HepG2 (cell line): ENCODE data around the gene KCNH1. TPM values are rescaled to one million over a fixed set of nuclear protein-coding genes. Genes with fewer than 3 reads are reported as not detected.

Source experiments
- ATAC-seq: fragments of 200-7000 bp; cut with Tn5 transposase; 3 replicates; pipeline ENCODE4 v1.9.1; 2020; ENCODE audit warnings: mild to moderate bottlenecking, moderate library complexity
- BruUV-seq: library from RNA; stranded (reverse); fragments of 400-500 nt; replicated peaks from 2 replicates; lab custom pipeline; 2021; lab: Mats Ljungman, UMichigan
- CTCF ChIA-PET: fragments of 300-600 bp; formaldehyde crosslinking; extraction: SDS; loops from one replicate; lab custom pipeline; 2021; ENCODE audit warnings: low total read pairs, inconsistent platforms, low intra/inter-chr PET ratio; lab: Yijun Ruan, JAX
- POLR2A ChIA-PET: fragments of 350-600 bp; sonication (Branson Sonifier 250); formaldehyde crosslinking; loops from one replicate; lab custom pipeline; 2020; ENCODE audit warnings: antibody characterized with exemption, inconsistent platforms; lab: Yijun Ruan, JAX
- DNase-seq: peaks from one replicate; pipeline ENCODE4 v3.0.0-alpha.2; 2015; ENCODE audit warnings: low spot score
- FAIRE-seq: peaks from 3 replicates; lab custom pipeline; 2011; peaks lifted over from hg19 to GRCh38; lab: Jason Lieb, UNC
- H2AFZ ChIP-seq: one replicate; pipeline ENCODE4 v1.6.1; 2011; ENCODE audit warnings: low read length, inconsistent platforms
- H3K27ac ChIP-seq: fragments of 300-600 bp; 3 replicates; pipeline ENCODE4 v1.8.0; 2011; ENCODE audit warnings: mixed run types, mild to moderate bottlenecking, mixed read lengths, low read length, inconsistent platforms; ENCODE audit not compliant: insufficient read depth; ENCODE audit errors: extremely low read length
- H3K27me3 ChIP-seq, 2 experiments: fragments of 200-600 bp in 1 of 2; 2 replicates in 1 of 2; 3 replicates in 1 of 2; pipeline versions ENCODE4 v1.6.0 to v1.8.0; 2011; ENCODE audit warnings: low read length in 2 of 2, mild to moderate bottlenecking in 2 of 2, moderate library complexity in 2 of 2, inconsistent platforms in 1 of 2; ENCODE audit not compliant: insufficient read depth in 2 of 2, control insufficient read depth in 1 of 2
- H3K36me3 ChIP-seq, 2 experiments: fragments of 200-600 bp in 1 of 2; replicated peaks in 1 of 2; 2 replicates in 1 of 2; 3 replicates in 1 of 2; pipeline versions ENCODE4 v1.5.1 to v1.8.0; 2011; ENCODE audit warnings: low read length in 2 of 2, inconsistent platforms in 1 of 2; ENCODE audit not compliant: insufficient read depth in 2 of 2, control insufficient read depth in 1 of 2
- H3K4me1 ChIP-seq: 2 replicates; pipeline ENCODE4 v1.5.1; 2012; ENCODE audit warnings: low read length, inconsistent platforms; ENCODE audit not compliant: insufficient read depth
- H3K4me2 ChIP-seq: 2 replicates; pipeline ENCODE4 v1.6.0; 2011; ENCODE audit warnings: low read depth, low read length, inconsistent platforms
- H3K4me3 ChIP-seq, 3 experiments: fragments of 200-600 bp in 1 of 3; sonication (generic), shearing (Covaris generic) in 1 of 3; replicated peaks in 1 of 3; 2 replicates each; pipeline ENCODE4 v1.5.1; 2011 to 2016; ENCODE audit warnings: low read length in 3 of 3, inconsistent platforms in 2 of 3, low read depth in 2 of 3, mild to moderate bottlenecking in 2 of 3, control low read depth in 1 of 3, mixed read lengths in 1 of 3; ENCODE audit not compliant: insufficient read depth in 1 of 3
- H3K79me2 ChIP-seq: one replicate; pipeline ENCODE4 v1.6.1; 2011; ENCODE audit warnings: low read length, inconsistent platforms; ENCODE audit not compliant: insufficient read depth
- H3K9ac ChIP-seq: 2 replicates; pipeline ENCODE4 v1.6.0; 2011; ENCODE audit warnings: mild to moderate bottlenecking, low read depth, low read length, inconsistent platforms; ENCODE audit not compliant: insufficient read depth
- H3K9me3 ChIP-seq: 2 replicates; pipeline ENCODE4 v1.5.1; 2012; ENCODE audit warnings: mild to moderate bottlenecking, low read length
- H4K20me1 ChIP-seq: 2 replicates; pipeline ENCODE4 v1.6.0; 2011; ENCODE audit warnings: inconsistent platforms, mild to moderate bottlenecking, low read length, moderate library complexity; ENCODE audit not compliant: insufficient read depth
- ATF2 ChIP-seq: sonication (generic); formaldehyde crosslinking; IDR thresholded peaks from 2 replicates; pipeline ENCODE4 v1.4.0; 2020; ENCODE audit warnings: missing genetic modification reagents
- HMG20A ChIP-seq: IDR thresholded peaks from 2 replicates; pipeline ENCODE4 v1.6.1; 2016; ENCODE audit warnings: borderline replicate concordance
- HNRNPL ChIP-seq: fragments of 200-400 bp; formaldehyde crosslinking; IDR thresholded peaks from 2 replicates; pipeline ENCODE4 v1.6.1; 2017; ENCODE audit warnings: mild to moderate bottlenecking, low read depth, low read length
- IRF2 ChIP-seq: IDR thresholded peaks from 2 replicates; pipeline ENCODE4 v1.6.1; 2018; ENCODE audit warnings: missing genetic modification reagents, missing compliant biosample characterization
- MEF2D ChIP-seq: sonication (generic); formaldehyde crosslinking; IDR thresholded peaks from 2 replicates; pipeline ENCODE4 v1.5.1; 2020; ENCODE audit warnings: mild to moderate bottlenecking, missing genetic modification reagents
- NFE2 ChIP-seq: sonication (generic); formaldehyde crosslinking; IDR thresholded peaks from 2 replicates; pipeline ENCODE4 v1.4.0; 2020; ENCODE audit warnings: missing genetic modification reagents
- THAP9 ChIP-seq: sonication (generic); formaldehyde crosslinking; IDR thresholded peaks from 2 replicates; pipeline ENCODE4; 2020; ENCODE audit warnings: missing genetic modification reagents, mild to moderate bottlenecking, borderline replicate concordance
- TP53 ChIP-seq: sonication (generic); formaldehyde crosslinking; conservative IDR thresholded peaks from 2 replicates; pipeline ENCODE4 v1.4.0; 2020; ENCODE audit warnings: missing genetic modification reagents
- TRIM22 ChIP-seq: fragments of 450-650 bp; IDR thresholded peaks from 2 replicates; pipeline ENCODE4 v1.6.1; 2017
- ZBTB1 ChIP-seq: sonication (generic); formaldehyde crosslinking; IDR thresholded peaks from 2 replicates; pipeline ENCODE4 v1.4.0; 2020; ENCODE audit warnings: missing genetic modification reagents, borderline replicate concordance
- ZIK1 ChIP-seq: sonication (generic); formaldehyde crosslinking; IDR thresholded peaks from 2 replicates; pipeline ENCODE4 v1.5.0; 2020; ENCODE audit warnings: mild to moderate bottlenecking, low read depth, missing genetic modification reagents, borderline replicate concordance
- ZNF24 ChIP-seq: fragments of 450-650 bp; IDR thresholded peaks from 2 replicates; pipeline ENCODE4 v1.6.1; 2017; ENCODE audit warnings: antibody characterized with exemption, mild to moderate bottlenecking
- ZNF337 ChIP-seq: sonication (generic); formaldehyde crosslinking; IDR thresholded peaks from 2 replicates; pipeline ENCODE4 v1.5.1; 2020; ENCODE audit warnings: missing genetic modification reagents, low read depth, mild to moderate bottlenecking, borderline replicate concordance
- ZNF34 ChIP-seq: sonication (generic); formaldehyde crosslinking; IDR thresholded peaks from 2 replicates; pipeline ENCODE4 v1.4.0; 2020; ENCODE audit warnings: mild to moderate bottlenecking, missing genetic modification reagents, borderline replicate concordance
- ZNF550 ChIP-seq: sonication (generic); formaldehyde crosslinking; IDR thresholded peaks from 2 replicates; pipeline ENCODE4 v1.4.0; 2020; ENCODE audit warnings: mild to moderate bottlenecking, missing genetic modification reagents, borderline replicate concordance
- ZNF597 ChIP-seq: sonication (generic); formaldehyde crosslinking; IDR thresholded peaks from 2 replicates; pipeline ENCODE4 v1.5.0; 2020; ENCODE audit warnings: missing genetic modification reagents
- ZNF7 ChIP-seq: IDR thresholded peaks from 2 replicates; pipeline ENCODE4 v1.6.1; 2016; ENCODE audit warnings: missing biosample characterization, missing genetic modification reagents
- ZNF841 ChIP-seq: sonication (generic); formaldehyde crosslinking; IDR thresholded peaks from 2 replicates; pipeline ENCODE4 v1.8.1; 2023; ENCODE audit warnings: missing genetic modification reagents, borderline replicate concordance
- WGBS: methylation state at CpG from one replicate; pipeline ENCODE4 v1.1.6; 2017; ENCODE audit warnings: low lambda C conversion rate; 5-methylcytosine and 5-hydroxymethylcytosine counted together
- in situ Hi-C: cut with HindIII; loops from 2 replicates; pipeline ENCODE4 v1.10.0; 2017; ENCODE audit warnings: low pct_unique_long_range_greater_than_20kb; ENCODE audit not compliant: extremely low pct_ligation_motif_present
- intact Hi-C: fragments of 100-400 bp; cut with micrococcal nuclease; formaldehyde crosslinking; loops from one replicate; pipeline ENCODE4 v1.10.0; 2022; ENCODE audit not compliant: unreplicated experiment
- polyA plus RNA-seq, 8 experiments: library from polyadenylated mRNA; depleted of rRNA in 3 of 8; stranded (reverse) in 7 of 8; unstranded in 1 of 8; fragments of >200 nt; fragmentation: Illumina TruSeq in 4 of 8; extraction: Trizol in 4 of 8; gene quantifications; 2 replicates each; pipeline versions ENCODE4 v1.2.1 to v1.2.3, GENCODE V29; 2011 to 2016; ENCODE audit warnings: low read depth in 4 of 8, missing spikeins in 1 of 8, mixed read lengths in 1 of 8; ENCODE audit not compliant: insufficient read depth in 1 of 8
- total RNA-seq, 5 experiments: library from RNA; depleted of rRNA; stranded (reverse); fragments of >200 nt; fragmentation: Illumina TruSeq; extraction: Trizol; gene quantifications; 2 replicates each; pipeline ENCODE4 v1.2.3, GENCODE V29; 2016; ENCODE audit warnings: low read depth in 1 of 5
- TF ChIP-seq, protein P1 (sequence below): IDR thresholded peaks from 2 replicates; pipeline ENCODE4 v1.6.1; 2016; ENCODE audit warnings: mild to moderate bottlenecking, missing biosample characterization, missing genetic modification reagents

KCNH1 gene
- total and polyA plus RNA-seq, 2 of the 13 experiments (the other 11 are each of a cell fraction or from before 2014, with no cell fraction given), result not detected

- TF ChIP-seq NFE2 (no peak), ZNF597 (no peak), MEF2D (CRISPR knock-in tag) (no peak)
Observed at GRCh38 chr1:210783925-210784324, 350.0 kb downstream of the KCNH1 start (continued).

DNA sequence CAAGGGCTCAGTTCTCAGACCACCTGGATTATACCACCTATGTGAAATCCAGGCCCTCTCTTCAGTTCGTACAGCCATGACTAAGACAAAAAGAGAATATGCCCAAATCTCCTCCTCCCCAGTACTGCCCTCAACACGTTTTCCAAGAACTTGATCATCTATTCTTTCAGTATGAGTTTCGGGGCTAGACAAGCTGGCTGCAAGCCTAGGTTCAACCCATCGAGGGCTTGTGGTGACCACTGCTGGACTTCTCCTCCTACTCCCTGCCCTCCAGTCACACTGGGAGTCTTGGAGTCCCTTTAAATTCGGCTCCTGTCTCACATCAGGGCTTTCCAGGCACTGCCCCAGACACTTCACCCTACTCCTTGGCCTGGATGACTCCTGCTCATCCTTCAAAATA, 352.3 kb downstream of the KCNH1 start:
- no peaks in the 10 kb centered on the region for H4K20me1 ChIP-seq
- ATAC-seq (no peak), FAIRE-seq (no peak), DNase-seq (no peak)
- H3K27ac ChIP-seq, result no peak overlapping the region
- no peak overlapping the region for H3K4me3 ChIP-seq
- H2AFZ ChIP-seq, result no peak overlapping the region
- H3K4me2 ChIP-seq, result no peak overlapping the region
- H3K36me3 ChIP-seq, result no peaks in the 10 kb centered on the region
- H3K9ac ChIP-seq, result no peak overlapping the region
- H3K9me3 ChIP-seq, result no peaks in the 10 kb centered on the region
- WGBS, result 5% methylated on average over 5 of the region's 5 CpGs
- POLR2A ChIA-PET, result no interaction called here
- H3K27me3 ChIP-seq, result no peaks in the 10 kb centered on the region
- CTCF ChIA-PET, result no interaction called here
- in situ Hi-C loops (no loop called here), intact Hi-C loops (no loop called here)
- H3K79me2 ChIP-seq, result no peaks in the 10 kb centered on the region
- BruUV-seq, result no TSS peak
- no peaks in the 10 kb centered on the region for H3K4me1 ChIP-seq
- TF ChIP-seq IRF2 (CRISPR knock-in tag), result no peak
- TF ChIP-seq ZNF7, result no peak
- TF ChIP-seq, protein P1, sequence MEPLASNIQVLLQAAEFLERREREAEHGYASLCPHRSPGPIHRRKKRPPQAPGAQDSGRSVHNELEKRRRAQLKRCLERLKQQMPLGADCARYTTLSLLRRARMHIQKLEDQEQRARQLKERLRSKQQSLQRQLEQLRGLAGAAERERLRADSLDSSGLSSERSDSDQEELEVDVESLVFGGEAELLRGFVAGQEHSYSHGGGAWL (CRISPR knock-in tag), result no peak
- no peak for TF ChIP-seq HNRNPL
- no peak for TF ChIP-seq ZNF24
- no peak for TF ChIP-seq TRIM22
- TF ChIP-seq ZBTB1 (CRISPR knock-in tag), result no peak
- TF ChIP-seq HMG20A (CRISPR knock-in tag), result no peak
- TF ChIP-seq ZNF337 (CRISPR knock-in tag), result no peak
- TF ChIP-seq ZNF841 (CRISPR knock-in tag), result no peak
- no peak for TF ChIP-seq ZNF34 (CRISPR knock-in tag)
- TF ChIP-seq ZNF550 (CRISPR knock-in tag), result no peak
- TF ChIP-seq TP53 (CRISPR knock-in tag), result no peak
- TF ChIP-seq THAP9 (CRISPR knock-in tag), result no peak
- TF ChIP-seq ZIK1 (CRISPR knock-in tag), result no peak
- no peak for TF ChIP-seq ATF2
